Dermis blood vessel endothelial cell (primary cell): ENCODE results near the gene HK1. TPM values are rescaled to one million over a fixed set of nuclear protein-coding genes. Genes with fewer than 3 reads are reported as not detected.

Experiments
- DNase-seq: peaks from one replicate; pipeline ENCODE4 v3.0.0; 2010
- total RNA-seq: library from RNA; depleted of rRNA; stranded (reverse); fragments of >200 nt; gene quantifications from 2 replicates; pipeline ENCODE4 v1.2.3, GENCODE V29; 2014

HK1 gene
- total RNA-seq, 1 donor from 2014 or later, result 110 TPM

DNA sequence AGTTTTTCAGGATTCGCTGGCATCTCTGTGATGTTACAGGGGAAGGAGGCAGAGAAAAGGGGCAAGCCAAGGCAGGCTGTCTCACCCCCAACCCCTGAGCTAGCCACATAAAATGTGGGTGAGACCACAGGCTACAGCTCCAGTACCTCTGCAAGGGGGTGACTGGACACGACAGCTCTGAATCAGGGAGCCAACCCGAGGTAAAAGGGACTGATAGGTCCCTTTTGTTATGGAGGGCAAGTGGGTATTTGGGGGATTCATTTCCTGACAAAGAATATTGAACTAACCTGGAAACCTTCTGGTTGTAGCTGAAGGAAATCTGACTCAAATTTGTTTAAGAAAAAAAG lies 71.2 kb downstream of the HK1 start:
- no peak for DNase-seq

- DNase-seq, result no peak
Measured at GRCh38 chr10:69351589-69351988, 73.3 kb downstream of the HK1 start.

DNA sequence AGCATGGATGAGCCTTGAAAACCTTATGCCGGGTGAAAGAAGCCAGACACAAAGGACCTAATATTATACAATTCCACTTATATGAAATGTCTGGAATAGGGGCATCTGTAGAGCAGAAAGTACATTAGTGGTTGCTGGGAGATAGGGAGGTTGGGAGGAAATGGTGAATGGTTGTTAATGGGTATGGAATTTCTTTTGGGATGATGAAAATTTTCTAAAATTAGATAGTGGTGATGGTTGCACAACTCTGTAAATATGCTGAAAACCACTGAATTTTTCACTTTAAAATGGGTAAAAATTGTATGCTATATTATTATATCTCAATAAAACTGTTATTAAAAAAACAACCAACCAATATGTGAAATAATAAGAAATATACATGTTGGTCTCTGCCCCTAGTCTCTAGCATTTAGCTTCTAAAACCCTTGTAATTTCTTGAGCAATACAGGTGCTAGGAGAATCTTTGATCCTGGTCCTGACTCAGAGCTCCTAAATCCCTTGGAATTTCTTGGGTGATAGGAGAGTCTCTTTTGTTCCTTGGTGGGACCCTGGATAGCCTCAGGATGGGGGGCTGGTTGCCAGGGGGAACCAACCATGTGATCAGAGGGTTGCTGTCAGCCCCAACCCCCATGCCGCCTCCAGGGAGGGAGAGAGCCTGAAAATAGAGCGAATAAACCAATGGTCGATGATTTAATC lies 74.4 kb downstream of the HK1 start:
- DNase-seq, result no peak

GRCh38 chr10:69353977-69354635 lies 75.8 kb downstream of the HK1 start:
- no peak for DNase-seq

GRCh38 chr10:69356187-69356586 lies 77.9 kb downstream of the HK1 start:
- no peak for DNase-seq

GRCh38 chr10:69358148-69358795 lies 80.0 kb downstream of the HK1 start:
- DNase-seq, result no peak

DNA sequence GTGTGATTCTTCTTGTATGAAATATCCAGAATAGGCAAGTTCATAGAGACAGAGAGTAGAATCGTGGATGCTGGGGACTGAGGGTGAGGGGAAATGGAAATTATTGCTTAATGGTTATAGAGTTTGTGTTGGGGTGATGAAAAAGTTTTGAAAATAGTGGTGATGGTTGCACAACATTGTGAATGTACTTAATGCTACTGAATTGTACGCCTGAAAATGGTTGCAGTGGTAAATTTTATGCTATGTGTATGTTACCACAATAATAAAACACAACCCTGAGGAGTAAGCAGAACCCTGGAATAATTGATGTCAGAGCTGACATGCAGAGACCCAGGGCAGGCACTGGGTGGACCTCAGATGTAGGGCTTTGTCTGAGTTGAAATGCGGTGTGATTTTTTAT lies 80.9 kb downstream of the HK1 start:
- no peak for DNase-seq

- no peak for DNase-seq
Measured at GRCh38 chr10:69359594-69359993, 81.3 kb downstream of the HK1 start.

DNA sequence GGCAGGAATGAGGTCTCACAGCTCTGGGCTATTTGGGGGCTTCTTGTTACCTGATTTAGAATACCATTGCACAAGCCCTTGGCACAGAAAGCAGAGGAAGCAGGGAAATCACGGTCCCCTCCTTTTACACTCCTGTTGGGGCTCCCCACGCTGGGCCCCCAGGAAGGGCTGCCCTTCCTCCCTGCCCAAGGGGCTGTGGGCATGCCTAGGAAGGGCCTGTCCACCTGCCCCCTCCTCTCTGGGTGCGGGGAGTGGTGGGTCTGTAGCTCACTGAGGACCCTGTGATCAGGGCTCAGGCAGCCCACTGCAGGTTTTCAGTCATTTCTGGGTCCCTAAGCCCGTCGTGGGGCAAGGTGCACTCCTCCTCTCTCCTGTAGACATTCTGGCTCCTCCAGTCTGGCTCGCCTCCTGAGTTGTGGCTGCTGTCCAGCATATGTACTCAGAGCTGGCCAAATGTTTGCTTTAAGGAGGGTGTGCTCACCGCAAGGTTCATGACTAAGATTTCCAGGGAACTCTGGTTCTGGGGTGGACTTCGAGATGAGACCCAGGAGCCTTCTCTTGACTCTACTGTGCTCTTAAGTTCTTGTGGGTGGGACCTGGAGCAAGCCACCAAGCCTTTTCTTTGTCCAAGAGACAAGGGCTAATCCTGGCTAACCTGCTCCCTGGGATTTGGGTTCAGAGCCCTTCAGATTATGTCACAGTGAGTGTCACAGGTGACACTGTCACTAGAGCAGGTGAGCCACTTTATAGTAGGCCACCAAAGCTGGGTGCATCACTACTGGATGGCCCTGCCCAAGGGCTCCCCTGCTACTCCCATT lies 82.4 kb downstream of the HK1 start:
- DNase-seq, result peak; percentile 54

GRCh38 chr10:69361303-69361614 lies 83.0 kb downstream of the HK1 start:
- DNase-seq, result no peak

DNA sequence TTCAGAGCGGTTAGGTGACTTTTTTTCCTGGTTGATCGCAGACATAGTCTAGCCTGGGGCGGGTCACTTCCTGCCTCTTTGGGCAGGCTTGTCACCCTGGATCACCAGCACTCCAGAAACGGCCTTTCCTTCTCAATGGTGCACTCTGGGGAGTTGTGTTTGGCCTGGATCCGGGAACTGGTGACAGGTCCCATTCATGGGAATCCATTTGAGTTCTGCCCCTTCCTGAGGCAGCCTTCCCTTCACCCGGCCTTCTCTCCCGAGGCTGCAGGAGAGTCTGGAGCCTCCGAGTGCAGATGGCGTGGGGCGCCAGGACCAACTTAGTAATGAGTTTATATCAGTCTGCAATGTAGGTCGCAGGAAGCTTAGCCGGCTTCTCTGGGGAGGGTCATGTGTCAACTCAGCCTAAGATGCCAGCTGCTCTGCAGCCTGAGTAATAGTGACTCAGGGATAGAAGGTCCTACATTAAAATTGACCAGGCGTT lies 84.2 kb downstream of the HK1 start:
- peak; percentile 68 for DNase-seq

GRCh38 chr10:69363666-69364065 lies 85.4 kb downstream of the HK1 start:
- DNase-seq, result no peak

DNA sequence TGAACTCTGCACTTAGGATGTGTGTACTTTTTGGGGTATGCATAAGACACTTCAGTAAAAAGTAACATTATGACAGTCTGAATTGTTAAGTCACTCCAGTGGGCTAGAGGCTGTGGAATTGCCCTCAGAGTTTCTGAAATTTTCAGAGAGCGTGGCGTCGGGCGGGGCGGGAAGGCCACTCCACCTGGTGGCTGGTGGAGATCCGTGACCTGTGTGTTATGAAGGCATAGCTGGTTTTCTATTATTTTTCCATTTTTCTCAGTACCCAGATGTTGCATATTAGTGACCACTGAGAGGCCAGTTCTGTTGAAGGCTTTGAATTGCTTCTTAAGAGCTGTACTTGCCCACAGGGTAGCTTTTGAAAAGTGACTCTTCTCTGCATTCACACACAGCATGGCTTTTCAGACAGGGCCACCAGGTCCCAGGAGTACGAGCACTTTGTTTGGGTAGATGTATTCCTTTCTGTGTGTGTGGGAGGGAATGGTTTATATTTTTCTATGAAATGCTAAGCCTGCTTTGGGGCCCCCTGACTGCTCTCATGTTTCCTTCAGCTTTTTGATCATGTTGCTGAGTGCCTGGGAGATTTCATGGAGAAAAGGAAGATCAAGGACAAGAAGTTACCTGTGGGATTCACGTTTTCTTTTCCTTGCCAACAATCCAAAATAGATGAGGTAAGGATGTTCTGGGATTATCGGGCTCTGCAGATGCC lies 86.1 kb downstream of the HK1 start:
- DNase-seq, result no peak

DNA sequence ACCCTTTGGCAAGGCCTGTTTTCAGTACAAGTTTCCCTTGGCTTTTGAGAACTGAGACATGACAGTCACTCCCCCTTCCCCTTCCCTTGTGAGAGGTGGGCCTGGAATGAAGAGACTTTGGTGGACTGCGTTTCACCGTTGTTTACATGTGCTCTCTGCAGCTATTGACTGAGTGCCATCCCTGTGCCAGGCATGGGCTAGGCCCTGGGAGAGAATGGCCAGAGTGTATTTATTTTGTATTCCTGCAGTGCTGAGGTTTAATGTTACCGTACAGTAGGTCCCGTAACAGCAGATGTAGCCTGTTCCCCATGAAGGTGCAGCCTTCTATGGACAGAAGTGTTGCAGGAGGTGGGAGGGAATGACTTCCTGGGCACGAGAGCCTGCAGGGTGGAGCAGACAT lies 88.4 kb downstream of the HK1 start:
- no peak for DNase-seq

GRCh38 chr10:69367469-69367868 lies 89.2 kb downstream of the HK1 start:
- DNase-seq, result no peak

GRCh38 chr10:69372126-69372980 lies 94.1 kb downstream of the HK1 start:
- DNase-seq, result peak; percentile 42

DNA sequence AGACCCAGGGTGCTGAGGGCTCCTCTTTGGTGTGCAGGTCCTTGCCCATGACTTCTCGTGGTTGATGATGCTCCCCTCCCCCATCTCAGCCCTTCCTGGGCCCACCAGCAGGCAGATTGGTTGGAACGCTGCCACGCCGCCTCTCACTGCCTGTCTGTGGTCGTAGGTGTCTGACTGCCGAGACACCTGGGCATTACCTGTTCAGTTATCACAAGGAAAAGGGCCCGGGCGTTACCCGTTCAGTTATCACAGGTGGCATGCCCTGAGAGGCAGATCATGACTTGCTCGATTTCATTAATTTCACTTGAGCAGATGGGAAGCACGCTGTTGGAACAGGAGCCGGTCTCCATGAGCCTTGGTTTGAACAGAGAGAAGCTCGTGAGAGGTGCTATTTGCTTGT lies 95.9 kb downstream of the HK1 start:
- DNase-seq, result no peak

DNA sequence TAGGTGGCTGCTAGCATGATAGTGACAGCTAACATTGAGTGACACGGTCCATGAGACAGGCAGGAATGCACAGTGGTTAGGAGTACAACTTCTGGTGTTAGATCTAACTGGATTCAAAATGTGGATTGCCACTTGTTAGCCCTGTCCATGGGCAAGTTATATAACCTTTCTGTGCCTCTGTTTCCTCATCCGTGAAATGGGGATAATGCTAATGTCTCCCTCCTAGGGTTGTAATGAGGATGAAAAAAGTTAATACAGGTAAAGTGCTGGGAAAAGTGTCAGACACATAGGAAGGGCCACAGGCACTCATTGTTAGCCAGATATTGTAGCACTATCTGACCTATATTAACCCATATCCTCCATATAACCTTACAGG lies 96.6 kb downstream of the HK1 start:
- no peak for DNase-seq

DNA sequence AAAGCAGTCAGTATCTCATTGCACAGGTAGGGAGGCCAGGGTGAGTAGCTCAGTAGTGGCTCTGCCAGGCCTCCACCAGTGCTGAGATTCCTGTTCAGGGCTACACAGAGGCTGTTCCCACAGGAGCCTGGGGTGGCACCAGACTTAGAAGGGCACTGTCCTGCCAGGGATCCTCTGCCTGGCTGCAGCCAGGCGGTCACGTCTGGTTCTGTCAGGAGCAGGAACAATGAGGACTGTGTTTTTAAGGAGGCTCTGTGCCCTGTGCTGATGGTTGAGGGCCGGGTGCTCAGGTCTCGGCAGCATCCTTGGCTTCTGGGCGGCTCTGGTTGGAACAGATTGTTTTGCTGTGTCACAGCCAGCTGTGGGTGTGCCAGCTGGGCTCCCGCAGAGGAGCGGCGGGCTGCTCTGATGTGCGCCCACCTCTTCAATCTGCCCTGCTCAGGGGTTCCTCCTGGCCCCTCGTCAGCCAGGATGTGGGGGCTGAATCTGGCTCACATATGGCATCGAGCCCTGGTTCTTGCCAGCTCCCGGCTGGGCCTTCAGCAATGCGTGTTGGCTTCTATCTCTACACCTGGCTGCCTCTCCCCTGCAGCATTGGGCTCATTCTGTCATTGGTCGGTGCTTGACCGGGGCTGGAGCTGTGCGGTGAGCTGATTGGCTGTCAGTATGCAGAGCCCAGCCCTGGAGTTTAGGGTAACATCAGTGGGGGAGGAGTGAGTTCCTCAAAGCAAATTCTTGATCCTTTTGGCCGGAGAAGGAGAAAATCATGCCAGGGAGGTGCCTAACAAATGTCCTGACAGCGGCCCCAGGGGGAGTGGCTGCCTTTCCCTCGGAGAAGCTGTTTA lies 97.2 kb downstream of the HK1 start:
- DNase-seq, result no peak

DNA sequence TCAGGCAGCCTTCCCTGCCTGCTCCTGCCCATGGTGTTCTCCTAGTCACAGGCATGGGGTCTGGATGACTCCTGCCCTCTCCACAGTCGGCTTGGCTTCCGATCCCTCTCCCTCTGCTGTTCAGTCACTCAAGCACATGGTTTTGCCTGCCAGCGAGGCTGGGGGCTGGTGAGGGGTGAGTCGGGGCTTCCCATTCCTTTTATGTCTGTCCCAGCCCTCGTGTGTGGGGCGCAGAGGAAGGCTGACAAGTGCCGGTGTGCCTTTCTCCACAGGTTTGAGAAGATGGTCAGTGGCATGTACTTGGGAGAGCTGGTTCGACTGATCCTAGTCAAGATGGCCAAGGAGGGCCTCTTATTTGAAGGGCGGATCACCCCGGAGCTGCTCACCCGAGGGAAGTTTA lies 98.4 kb downstream of the HK1 start:
- no peak for DNase-seq

GRCh38 chr10:69377191-69377590 lies 98.9 kb downstream of the HK1 start:
- peak; percentile 76 for DNase-seq
